Stimulated activated CD4-positive, alpha-beta T cell treated with anti-CD3 and anti-CD28 coated beads, Interleukin-1b, Interleukin-23, amount 100 ng/mL, for 1 hour (primary cell): Measurements from ENCODE around the gene GLTPD2.

Experiments
- DNase-seq, 2 donors: peaks; one replicate each; pipeline ENCODE4 v3.0.0-alpha.2; 2020; ENCODE audit warnings: low read depth in 2 of 2

GLTPD2 gene

GRCh38 chr17:4771519-4772234, 17.1 kb upstream of the GLTPD2 start, which contains the start of gene TM4SF5:
TSS of gene TM4SF5 (plus strand) at chr17:4771886. CDS start at chr17:4771923, 37 bp downstream.
- DNase-seq, result no peak

- DNase-seq, result no peak
Observed at GRCh38 chr17:4772235-4772613, 16.5 kb upstream of the GLTPD2 start.

- no peak for DNase-seq
Observed at GRCh38 chr17:4777969-4778760, 10.6 kb upstream of the GLTPD2 start.

GRCh38 chr17:4780325-4780955, 8.3 kb upstream of the GLTPD2 start:
- no peak for DNase-seq

- no peak for DNase-seq
Observed at GRCh38 chr17:4782652-4783051, 6.1 kb upstream of the GLTPD2 start.

GRCh38 chr17:4785311-4786105, 3.3 kb upstream of the GLTPD2 start:
- no peak for DNase-seq

- DNase-seq, result no peak
Observed at GRCh38 chr17:4786106-4786511, 2.7 kb upstream of the GLTPD2 start, which contains the start of gene VMO1. TSS of gene VMO1 (minus strand) at chr17:4786364. CDS start at chr17:4786352, 12 bp downstream.

GRCh38 chr17:4786516-4786915, 2.2 kb upstream of the GLTPD2 start:
- DNase-seq, result no peak

- no peak for DNase-seq
Observed at GRCh38 chr17:4788159-4788806, 481 bp upstream of the GLTPD2 start.

GRCh38 chr17:4789701-4789950, 862 bp downstream of the GLTPD2 start:
- no peak for DNase-seq

GRCh38 chr17:4789951-4790704, 1.4 kb downstream of the GLTPD2 start:
- peak; percentile 40 to 45 for DNase-seq

- DNase-seq, result no peak
Observed at GRCh38 chr17:4790705-4791088, 1.9 kb downstream of the GLTPD2 start.

GRCh38 chr17:4795168-4795567, 6.4 kb downstream of the GLTPD2 start:
- DNase-seq, result no peak

GRCh38 chr17:4796552-4796920, 7.8 kb downstream of the GLTPD2 start:
- no peak for DNase-seq

- DNase-seq, result no peak
Observed at GRCh38 chr17:4800462-4801196, 11.9 kb downstream of the GLTPD2 start.

GRCh38 chr17:4802228-4802627, 13.5 kb downstream of the GLTPD2 start, which contains the start of gene C17orf114:
TSS of gene C17orf114 (minus strand) at chr17:4802328.
- DNase-seq, result no peak

GRCh38 chr17:4806456-4806776, 17.7 kb downstream of the GLTPD2 start:
- no peak for DNase-seq

GRCh38 chr17:4806777-4807604, 18.2 kb downstream of the GLTPD2 start, which contains the start of gene PLD2:
TSS of gene PLD2 (plus strand) at chr17:4807152. CDS start at chr17:4807773, 621 bp downstream.
- peak; percentile 61 to 73 for DNase-seq
